Right renal pelvis (tissue), 4 donors: ENCODE measurements around the gene HMCN1. TPM values are rescaled to one million over a fixed set of nuclear protein-coding genes. Genes with fewer than 3 reads are reported as not detected.
A peak's percentile ranks its signal among the peaks of the same experiment; 100 is the strongest.
"Not testable (repeated sequence)": the region's sequence is repeated elsewhere in the genome, so short reads cannot be mapped to it uniquely, and the experiment has no call there.

ENCODE experiments used
- DNase-seq, 4 donors: peaks; one replicate each; pipeline ENCODE4 v3.0.0-alpha.2; 2013; ENCODE audit warnings: low read depth in 4 of 4, low spot score in 3 of 4, missing footprints in 1 of 4
- polyA plus RNA-seq, 4 donors: library from polyadenylated mRNA; unstranded; fragments of 120-200 nt; gene quantifications; one replicate each; pipeline ENCODE4 v1.2.1, GENCODE V29; 2013; ENCODE audit not compliant: insufficient read length in 4 of 4

Gene HMCN1
- polyA plus RNA-seq, 4 donors: 42.8 to 49.6 (median 46.6) TPM

GRCh38 chr1:185735701-185736064 is 1.5 kb downstream of the HMCN1 start:
- DNase-seq: peak in 2 of 4 donors; percentile 10 to 28

GRCh38 chr1:185739967-185740366 is 5.8 kb downstream of the HMCN1 start:
- no peak for DNase-seq

- DNase-seq: no peak
Observed at GRCh38 chr1:185741551-185741950, 7.4 kb downstream of the HMCN1 start.

GRCh38 chr1:185742403-185742802 is 8.2 kb downstream of the HMCN1 start:
- no peak for DNase-seq

- DNase-seq: no peak
Observed at GRCh38 chr1:185745165-185745564, 11.0 kb downstream of the HMCN1 start.

GRCh38 chr1:185759061-185759460 is 24.9 kb downstream of the HMCN1 start:
- DNase-seq: no peak

- DNase-seq: no peak
Observed at GRCh38 chr1:185761841-185762240, 27.6 kb downstream of the HMCN1 start.

- no peak for DNase-seq
Observed at GRCh38 chr1:185767508-185768120, 33.4 kb downstream of the HMCN1 start.

- no peak for DNase-seq
Observed at GRCh38 chr1:185768371-185768770, 34.2 kb downstream of the HMCN1 start.

- DNase-seq: no peak
Observed at GRCh38 chr1:185769136-185769535, 34.9 kb downstream of the HMCN1 start.

- no peak for DNase-seq
Observed at GRCh38 chr1:185774394-185774793, 40.2 kb downstream of the HMCN1 start.

- DNase-seq: peak in 2 of 4 donors; percentile 11 to 42
Observed at GRCh38 chr1:185775501-185775900, 41.3 kb downstream of the HMCN1 start.

GRCh38 chr1:185776522-185776921 is 42.3 kb downstream of the HMCN1 start:
- no peak for DNase-seq

- DNase-seq: not testable (repeated sequence)
Observed at GRCh38 chr1:185783860-185784259, 49.7 kb downstream of the HMCN1 start.

- DNase-seq: no peak
Observed at GRCh38 chr1:185785586-185785985, 51.4 kb downstream of the HMCN1 start.

GRCh38 chr1:185786524-185786923 is 52.3 kb downstream of the HMCN1 start:
- DNase-seq: no peak

- no peak for DNase-seq
Observed at GRCh38 chr1:185787238-185787637, 53.0 kb downstream of the HMCN1 start.

GRCh38 chr1:185788386-185788785 is 54.2 kb downstream of the HMCN1 start:
- DNase-seq: no peak

- DNase-seq: no peak
Observed at GRCh38 chr1:185789501-185790193, 55.5 kb downstream of the HMCN1 start.

GRCh38 chr1:185790194-185790735 is 56.1 kb downstream of the HMCN1 start:
- DNase-seq: peak in 3 of 4 donors; percentile 10 to 20 (median 12)

GRCh38 chr1:185792040-185792439 is 57.8 kb downstream of the HMCN1 start:
- DNase-seq: no peak

- not testable (repeated sequence) for DNase-seq
Observed at GRCh38 chr1:185794495-185794894, 60.3 kb downstream of the HMCN1 start.
